GM18517 (cell line): ENCODE measurements around the gene SFMBT1.
"Not testable (repeated sequence)": the region's sequence is repeated elsewhere in the genome, so short reads cannot be mapped to it uniquely, and the experiment has no call there.

Source experiments
- ATAC-seq: cut with Tn5 transposase; IDR thresholded peaks from one replicate; pipeline ENCODE4 v1.9.1; 2021; ENCODE audit warnings: mild to moderate bottlenecking, moderate library complexity; ENCODE audit not compliant: unreplicated experiment

The SFMBT1 gene

DNA sequence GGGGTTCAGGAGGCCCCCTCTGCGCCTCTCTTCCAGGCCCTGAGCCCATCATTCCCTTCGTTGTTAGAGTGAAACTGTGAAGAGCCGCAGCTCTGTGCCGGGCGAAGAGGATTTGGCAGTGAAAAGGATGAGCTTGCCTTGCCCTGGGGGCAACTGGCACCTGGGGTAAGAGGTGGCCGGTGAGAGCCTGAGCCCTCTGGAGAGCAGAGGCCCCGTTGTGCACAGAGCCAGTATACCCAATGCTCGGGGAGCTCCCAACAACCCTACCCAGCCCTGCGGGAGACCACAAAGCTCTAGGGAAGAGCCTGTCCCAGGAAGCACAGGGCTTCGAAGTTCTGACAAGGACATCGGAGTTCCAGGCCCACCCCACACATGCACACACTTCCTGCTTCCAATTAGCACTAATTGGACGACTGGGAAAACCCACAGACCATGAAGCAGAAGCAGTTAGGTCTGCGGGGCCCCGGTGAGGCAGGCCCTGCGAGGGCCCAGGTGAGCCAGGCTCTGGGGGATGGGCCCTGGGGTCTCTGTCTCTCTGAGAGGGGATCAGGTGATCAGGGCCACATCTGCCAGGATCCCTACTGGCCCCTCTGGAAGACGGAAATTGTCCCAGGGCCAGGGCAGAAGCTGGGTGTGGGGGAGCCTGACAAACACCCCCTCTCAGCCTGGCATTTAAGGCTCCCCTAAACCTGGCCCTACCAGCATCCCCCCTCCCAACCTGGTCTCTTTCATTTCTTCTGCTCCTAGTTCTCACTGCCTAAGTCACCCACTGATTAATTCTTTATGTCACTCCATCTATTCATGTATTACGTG, 27.9 kb upstream of the SFMBT1 start:
- no peak for ATAC-seq

DNA sequence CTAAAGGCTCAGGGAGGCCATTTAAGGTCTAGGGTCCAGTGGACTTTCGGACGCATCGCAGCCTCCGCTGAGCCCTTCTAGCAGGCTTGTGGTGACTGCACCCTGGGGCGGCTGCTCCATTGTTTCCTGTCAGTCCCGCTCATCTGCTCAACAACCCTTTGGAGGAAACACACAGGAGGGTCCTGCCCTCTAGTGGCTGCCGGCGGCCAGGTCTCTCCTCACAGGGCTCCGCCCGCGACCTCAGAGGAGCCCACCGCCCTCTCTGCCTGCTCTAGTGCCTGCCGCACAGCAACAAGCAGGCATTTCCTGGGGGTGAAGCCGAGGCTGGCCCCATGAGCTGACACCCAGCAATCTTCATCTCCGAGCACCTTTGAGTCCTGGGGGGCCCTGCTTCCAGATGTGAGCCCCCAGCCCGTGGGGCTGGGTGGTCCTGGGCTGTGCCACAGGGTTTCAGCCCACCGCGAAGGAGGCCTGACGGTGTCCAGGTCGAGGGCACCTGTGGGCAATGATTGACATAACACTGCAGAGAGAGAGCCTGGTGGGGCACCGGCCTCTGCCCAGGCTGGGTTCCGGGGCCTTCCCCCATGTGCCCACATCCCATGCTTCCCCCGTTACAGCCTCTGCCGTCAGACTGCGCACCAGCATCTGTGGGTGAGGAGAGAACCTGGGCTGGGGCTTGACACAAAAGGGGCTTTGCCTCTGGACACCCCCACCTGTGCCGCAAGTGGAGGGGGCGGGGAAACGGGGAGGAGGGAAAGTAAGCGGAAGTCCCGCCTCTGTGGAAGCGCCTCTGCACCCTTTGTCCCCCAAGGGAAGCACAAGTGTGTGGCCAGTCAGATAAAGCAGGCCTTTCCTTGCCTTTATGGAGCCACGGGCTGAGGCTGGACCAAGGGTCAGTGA, 27.0 kb upstream of the SFMBT1 start:
- peak; percentile 77 for ATAC-seq

DNA sequence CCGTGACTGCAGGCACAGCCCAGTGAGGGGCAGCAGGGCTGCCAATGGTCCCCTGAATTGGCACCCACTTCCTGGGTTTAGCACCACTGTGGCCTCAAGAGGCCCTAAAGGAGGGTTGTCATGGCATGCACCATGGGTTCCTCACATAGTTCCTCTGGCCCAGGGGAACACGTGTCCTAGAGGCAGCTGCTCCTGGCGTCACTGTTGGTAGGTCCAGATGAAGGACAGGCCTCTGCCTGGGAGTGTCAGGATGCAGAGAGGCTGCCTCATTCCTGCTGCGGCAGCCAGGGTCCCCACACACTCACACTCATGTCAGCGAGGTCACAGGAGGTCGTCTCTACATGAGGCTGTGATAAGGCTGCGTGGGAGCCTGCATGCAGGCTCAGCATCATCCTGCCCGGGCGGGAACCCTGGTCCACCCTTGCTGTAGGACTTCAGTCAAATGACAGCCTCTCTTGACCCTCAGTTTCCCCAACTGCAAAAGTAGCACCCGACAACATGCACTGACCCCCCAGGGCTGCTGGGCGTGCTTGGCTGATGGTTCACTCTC, 26.1 kb upstream of the SFMBT1 start:
- no peak for ATAC-seq

DNA sequence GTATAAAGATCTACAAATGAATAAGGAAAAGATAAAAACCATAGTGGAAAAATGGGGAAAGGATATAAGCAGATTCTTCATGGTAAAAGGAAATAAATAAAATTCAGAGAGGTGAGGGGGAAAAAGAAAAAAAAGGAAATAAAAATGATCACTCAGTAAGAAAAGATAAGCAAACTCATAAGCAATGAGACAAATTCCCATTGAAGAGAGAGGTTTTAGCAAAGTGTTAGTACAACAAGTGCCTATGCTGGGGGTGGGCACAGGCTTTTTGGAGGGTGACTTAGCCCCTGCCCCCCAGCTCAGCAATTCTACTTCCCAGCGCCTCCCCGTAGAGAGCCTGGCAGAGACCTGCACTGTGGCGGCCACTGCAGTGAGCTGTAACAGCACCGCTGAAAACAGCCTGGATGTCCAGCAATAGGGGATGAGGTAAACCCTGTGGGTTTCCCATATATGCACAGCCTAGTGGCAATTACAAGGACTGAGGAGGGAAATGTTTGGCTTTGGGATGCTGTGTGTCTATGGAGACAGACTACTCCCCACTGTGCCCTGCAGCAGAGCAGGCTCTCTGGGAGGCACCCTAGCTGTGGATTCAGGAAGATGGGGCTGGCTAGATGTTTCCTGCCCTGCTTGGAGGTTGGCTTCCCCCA, 23.7 kb upstream of the SFMBT1 start:
- no peak for ATAC-seq

DNA sequence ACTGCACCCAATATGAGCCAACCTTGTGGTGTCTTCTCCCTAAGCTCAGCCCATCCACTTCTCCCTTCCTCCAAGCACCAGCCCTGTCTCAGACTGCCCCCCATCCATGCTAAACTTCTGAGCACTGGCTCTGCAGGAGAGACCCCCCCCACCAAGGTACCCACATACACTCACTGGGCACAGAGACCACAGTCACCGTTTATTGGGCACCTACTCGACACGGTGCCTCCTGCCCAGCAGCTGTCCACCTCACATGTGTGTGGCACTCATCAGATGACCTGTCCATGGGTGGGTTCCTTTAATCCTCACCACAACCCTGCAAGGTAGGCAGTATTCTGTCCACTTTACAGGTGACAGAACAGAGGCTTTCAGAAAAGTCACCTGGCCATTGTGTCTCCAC, 22.3 kb upstream of the SFMBT1 start:
- no peak for ATAC-seq

DNA sequence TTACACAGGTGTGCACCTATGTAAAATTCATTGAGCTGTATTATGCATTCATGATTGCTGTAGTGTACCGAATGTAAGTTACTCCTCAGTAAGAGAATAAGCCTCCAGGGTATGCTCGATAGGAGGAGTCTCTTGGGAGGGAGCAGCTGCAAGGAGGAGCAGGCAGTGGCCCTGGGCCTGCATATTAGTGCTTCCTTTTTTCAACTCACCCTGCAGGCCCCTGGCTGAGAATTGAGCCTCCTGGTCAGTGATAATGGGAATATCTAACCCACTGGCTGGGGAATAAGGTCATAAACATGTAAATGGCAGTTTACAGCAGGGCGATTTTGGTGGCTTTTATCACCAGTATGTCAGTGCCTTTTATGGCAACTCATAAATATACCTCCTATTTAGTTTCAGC, 21.7 kb upstream of the SFMBT1 start:
- ATAC-seq, result no peak

DNA sequence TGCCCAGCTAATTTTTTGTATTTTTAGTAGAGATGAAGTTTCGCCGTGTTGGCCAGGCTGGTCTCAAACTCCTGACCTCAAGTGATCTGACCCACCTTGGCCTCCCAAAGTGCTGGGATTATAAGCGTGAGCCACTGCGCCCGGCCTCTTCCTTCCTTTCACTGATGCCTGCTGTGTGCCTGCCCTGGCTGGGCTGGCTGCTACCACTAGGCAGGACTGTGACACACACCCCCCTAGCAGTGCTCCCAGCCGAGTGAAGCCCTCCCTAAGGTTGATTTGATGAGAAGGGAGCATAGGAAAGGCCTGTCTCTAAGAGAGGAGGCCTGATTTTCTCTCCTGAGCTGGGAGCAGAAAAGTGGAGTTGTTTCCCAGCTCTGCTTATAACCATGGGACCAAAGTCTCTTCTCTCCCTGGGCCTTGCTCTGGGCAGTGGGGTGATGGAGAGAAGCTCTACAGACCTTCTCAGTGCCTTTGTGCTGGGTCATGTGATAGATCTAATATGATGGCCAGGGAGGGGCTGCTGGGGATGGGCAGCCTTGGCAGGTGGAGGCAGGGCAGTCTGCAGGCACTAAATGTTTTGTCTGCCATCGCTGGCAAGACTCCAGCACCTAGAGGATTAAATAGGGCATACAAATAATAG, 20.1 kb upstream of the SFMBT1 start:
- no peak for ATAC-seq

DNA sequence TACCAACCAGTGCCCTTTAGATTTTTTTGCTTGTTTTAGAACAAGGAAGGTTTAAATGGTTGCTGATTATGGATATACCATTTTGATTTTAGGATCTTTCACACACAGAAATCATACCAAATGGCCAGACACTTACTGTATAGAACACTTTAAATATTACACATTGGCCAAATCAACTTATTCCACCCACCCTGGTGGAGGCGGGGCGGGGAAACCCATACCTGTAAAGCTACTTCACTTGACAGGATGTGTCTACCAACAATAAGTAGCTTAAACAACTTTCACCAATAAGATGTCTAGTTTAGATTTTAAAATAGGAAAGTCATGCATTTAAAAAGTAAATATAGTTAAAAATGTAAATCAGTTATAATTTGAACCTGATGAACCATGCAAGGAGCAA, 17.0 kb upstream of the SFMBT1 start:
- no peak for ATAC-seq

DNA sequence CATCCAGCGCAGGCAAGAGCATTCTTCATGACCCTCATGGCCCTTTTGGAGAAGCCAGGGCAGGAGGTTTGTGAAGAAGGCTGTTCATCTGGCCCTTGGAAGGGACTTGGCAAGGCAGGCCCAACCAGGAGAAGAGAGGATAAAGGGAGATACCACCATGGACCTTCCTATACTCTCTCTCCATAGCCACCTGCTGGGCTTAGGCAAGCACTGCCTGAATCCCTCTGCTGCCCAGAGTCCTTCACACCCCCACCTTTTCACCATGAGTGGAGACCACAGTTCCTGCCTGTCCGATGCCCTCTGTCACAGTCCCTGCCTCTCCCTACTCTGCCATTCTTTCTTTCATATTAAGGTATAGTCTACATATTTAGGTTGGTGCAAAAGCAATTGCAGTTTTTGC, 10.6 kb upstream of the SFMBT1 start:
- ATAC-seq, result no peak

DNA sequence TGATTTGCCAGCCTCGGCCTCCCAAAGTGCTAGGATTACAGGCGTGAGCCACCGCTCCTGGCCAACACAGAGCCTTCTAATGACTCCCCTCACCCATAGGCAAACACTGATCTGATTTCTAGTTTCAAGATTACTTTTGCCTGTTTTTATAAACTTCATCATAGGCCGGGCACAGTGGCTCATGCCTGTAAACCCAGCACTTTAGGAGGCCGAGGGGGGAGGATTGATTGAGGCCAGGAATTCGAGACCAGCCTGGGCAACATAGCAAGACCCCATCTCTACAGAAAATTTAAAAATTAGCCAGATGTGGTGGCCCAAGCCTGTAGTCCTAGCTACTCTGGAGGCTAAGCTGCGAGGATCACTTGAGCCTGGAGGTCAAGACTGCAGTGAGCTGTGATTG, 8.4 kb upstream of the SFMBT1 start:
- ATAC-seq, result not testable (repeated sequence)

DNA sequence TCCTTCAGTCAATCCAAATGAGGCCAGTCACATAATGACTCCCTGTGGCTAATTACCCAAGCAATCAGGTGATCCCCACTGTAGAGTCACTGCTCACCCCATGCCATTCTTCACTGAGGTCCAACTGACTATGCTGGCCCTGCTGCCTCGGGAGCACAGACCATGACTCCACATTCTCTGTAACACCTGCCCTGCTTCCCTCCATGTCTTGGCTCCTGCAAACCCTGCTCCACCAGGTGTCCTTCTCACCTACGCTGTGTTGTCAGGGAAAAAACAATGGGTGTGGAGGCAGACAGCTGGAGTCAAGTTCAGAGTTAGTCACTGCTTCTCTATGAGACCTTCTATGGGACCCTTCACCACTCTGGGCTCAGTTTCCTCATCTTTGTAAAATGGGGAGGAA, 6.1 kb upstream of the SFMBT1 start:
- no peak for ATAC-seq

DNA sequence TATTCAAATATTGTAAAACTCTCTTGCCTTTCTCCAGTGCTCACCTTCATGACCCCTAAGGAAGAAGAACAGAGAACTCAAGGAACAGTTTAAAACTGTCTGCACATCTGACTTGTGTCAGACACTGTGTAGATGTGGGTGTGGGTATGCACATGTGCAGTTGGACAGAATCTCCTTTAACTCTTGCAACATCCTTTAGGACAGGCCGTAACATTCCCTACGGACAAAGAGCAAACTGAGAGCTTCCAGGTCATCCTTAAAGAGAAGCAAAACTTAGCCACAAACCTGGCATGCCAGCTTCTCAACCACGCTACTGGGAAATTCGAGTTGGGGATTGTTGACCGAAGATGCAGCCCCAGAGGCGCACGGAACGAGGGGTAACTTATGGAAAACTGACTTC, 4.1 kb upstream of the SFMBT1 start:
- ATAC-seq, result no peak

DNA sequence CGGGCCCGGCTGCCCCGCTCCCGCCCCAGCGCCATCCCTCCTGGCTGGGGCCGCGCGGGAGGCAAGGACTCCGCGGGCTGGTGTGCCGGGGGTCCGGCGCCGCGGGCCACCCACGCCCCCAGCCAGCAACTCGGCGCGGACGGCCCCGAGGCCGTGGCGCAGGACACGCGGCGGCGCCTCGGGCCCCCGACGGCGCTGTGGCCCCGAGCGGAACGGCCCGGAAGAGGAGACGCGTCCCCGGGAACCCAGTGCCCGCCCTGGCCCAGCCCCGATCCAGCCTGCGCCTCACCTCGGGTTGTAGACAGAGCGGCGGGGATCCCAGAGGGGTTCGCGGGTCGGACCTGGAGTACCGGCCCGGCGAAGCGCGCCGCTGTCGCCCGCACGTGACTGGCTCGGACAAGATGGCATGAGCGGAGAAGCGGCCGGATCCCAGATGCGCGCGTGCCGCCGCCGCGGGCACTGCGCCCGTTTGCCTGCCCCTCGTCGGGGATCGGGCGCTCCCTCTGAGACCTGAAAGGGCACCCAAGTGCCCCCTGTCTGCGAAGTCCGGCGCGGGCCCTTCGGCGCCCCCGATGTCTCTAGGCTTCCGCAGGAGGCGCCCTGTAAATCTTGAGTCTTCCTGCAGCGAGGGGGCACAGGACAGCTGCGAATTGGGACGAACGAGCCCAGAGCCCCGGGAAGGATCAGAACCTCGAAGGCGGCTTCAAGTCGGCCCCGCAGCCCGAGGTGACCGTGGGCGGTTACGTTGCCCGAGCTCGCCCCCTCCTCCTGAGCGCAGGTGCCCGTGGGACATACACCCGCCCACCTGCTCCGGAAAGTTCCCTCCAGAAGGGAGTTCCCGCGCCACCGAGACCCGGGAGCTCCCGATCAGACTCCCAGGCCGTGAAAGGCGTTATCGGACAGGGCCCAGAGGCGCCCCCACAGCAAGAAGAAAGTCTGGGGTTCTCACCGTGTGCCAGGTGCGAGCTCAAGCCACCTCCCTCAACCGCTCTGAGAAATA, 598 bp upstream of the SFMBT1 start:
- peak; percentile 45 for ATAC-seq

DNA sequence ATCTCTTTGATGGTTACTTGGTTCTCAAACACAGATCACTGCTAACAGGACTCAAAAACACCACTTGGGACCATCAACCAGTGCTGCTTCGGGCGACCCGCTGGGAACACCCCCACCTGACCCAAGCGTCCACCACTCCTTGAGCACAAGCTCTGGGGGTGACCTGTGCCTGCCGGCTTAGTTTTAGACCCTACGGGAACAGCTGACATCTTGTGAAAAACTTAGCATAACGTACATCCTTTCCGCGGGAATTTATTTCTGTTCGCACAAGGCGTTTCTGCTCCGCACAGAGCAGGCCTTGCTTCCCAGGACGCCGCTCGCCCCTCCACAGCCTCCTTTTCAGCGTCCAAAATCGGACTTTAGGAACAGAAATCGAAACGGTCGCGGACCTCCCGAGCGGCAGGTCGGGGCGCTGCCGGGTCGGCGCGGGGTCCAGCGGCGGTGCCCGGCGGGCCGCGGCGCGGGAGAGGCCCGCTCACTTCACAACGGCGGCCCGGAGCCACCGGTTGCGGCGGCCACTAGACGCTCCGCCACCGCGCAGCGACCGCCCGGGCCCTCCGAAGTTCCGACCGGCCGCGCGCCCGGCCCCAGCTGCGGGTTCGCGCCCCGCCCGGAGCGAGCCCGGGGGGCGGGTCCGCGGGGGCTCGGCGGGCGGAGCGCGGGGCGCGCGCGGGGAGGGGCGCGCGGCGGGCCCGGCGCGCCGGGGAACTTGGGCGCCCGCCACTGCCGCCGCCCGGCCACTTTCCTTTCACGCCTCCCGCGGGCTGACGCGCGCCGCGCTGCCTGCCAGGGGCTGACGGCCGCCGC, 959 bp downstream of the SFMBT1 start:
- peak; percentile 24 for ATAC-seq

DNA sequence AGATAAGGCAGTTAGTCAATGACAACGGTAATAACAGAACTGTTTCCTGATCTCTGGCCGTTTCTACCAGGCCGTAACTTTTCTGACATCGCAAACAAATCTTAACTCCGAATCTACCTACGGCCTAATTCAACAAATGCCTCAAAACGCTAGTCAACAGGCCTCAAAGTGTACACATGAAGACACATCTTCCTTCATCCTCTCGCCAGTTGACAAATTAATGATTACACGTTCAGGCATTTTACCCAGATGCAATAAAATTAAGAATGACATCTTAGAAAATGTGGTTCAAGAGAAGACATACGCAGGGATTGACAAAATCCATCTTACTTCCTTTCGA, 1.5 kb downstream of the SFMBT1 start:
- no peak for ATAC-seq

DNA sequence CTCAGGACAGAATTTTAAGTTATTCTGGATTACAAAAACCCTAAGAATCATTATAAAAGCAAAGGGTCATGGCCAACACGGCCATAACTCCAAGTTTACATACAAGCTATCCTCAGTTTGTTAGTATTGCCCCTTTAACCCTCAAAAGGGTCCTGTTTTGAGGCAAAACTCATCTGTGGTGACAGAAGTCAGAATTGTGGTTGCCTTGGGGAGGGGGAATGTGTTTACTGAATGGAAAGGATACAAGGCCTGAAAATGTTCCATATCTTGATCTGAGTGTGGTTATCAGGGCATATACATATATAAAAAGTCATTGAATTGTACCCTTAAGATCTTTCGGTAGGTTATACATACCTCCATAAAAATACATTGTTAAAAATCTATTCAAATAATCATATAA, 2.1 kb downstream of the SFMBT1 start:
- ATAC-seq, result no peak

DNA sequence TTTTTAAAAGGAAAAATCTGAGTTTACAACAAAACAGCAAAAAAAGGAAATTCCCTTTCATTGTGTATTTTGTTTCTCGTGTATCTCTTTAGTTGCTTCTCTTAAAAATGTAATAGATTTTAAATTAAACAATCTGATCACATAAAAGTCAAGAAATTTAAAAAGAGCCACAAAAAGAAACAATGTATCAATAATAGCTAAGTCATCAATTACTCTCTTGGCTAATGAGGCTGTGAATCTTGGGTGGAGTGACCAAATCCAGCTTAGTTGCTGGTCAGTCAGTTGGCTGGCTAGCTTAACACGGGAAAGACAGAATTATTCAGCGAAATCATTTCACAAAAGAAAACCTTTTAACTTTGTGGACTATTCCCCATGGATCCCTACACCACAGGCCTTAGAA, 3.2 kb downstream of the SFMBT1 start:
- ATAC-seq, result no peak

DNA sequence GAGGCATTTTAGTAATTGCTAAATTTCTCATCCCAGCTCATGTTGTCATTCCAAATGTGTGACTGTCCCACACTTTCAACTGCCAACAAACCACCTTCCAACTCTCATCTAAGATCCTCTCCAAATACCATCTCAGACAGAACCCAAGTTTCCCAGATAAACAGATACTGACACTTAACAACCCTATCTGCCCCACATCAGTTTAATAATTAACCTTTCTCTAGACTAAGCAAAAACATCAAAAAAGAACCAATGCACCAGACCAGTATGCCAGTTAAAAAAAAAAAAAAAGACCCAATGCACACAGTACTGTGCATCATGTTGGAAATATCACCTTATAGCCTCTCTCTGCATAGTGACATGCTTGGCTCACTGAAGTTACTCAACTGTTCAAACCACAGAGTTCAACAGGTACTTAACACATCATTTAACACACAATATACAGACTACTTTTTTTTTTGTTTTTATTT, 5.5 kb downstream of the SFMBT1 start:
- ATAC-seq, result no peak

DNA sequence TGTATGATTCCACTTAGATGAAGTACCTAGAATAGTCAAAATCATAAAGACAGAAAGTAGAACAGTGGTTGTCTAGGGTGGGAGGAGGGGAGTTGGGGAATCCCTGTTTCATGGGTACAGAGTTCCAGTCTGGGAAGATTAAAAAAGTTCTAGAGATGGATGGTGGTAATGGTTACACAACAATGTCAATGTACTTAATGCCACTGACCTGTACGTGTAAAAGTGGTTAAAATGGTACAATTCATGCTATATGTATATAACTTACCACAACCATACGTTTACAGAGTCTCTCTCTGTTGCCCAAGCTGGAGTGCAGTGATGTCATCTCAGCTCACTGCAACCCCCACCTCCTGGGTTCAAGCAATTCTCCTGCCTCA, 6.5 kb downstream of the SFMBT1 start:
- ATAC-seq, result no peak
